ENCODE results near the gene PABPC1L.

PABPC1L gene

DNA sequence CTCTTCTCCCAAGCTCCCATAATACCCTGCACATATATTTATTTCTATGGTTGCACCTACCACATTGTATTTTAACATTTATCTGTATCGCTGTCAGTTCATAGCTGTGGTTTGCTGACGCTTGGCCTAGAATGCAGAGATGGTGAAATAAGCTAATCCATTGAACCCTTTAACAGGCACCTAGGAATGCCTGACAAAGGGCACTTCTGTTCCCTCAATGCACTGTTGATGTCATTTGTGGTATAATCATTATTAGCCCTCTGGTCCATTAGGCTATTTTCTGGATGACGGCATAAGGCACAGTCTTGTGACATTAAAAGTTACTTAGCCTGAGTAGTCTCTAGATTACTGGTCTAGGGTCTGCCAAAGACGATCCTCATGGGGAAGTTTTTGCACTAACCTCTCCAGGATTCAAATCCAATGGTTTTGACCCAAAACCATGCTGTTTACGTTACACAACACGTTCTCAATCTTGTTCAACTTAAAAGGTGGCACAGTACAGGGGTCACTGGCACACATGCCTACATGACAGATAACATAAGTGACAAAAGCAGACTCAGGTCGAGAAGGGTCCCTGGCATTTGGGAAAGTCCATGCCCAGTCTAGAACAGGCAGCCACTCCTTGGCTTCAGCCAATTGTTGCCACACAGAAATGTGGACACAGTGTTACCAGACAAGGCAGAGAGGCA is 26.5 kb upstream of the PABPC1L start:
- TF ChIP-seq, protein P1, sequence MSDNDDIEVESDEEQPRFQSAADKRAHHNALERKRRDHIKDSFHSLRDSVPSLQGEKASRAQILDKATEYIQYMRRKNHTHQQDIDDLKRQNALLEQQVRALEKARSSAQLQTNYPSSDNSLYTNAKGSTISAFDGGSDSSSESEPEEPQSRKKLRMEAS (IDR thresholded peaks at IDR 0.05; ENCODE audit: low read depth, low read length): no peak
- TF ChIP-seq MYC (IDR thresholded peaks at IDR 0.05; ENCODE audit: low read depth, low read length): no peak
- TF ChIP-seq, protein P2, sequence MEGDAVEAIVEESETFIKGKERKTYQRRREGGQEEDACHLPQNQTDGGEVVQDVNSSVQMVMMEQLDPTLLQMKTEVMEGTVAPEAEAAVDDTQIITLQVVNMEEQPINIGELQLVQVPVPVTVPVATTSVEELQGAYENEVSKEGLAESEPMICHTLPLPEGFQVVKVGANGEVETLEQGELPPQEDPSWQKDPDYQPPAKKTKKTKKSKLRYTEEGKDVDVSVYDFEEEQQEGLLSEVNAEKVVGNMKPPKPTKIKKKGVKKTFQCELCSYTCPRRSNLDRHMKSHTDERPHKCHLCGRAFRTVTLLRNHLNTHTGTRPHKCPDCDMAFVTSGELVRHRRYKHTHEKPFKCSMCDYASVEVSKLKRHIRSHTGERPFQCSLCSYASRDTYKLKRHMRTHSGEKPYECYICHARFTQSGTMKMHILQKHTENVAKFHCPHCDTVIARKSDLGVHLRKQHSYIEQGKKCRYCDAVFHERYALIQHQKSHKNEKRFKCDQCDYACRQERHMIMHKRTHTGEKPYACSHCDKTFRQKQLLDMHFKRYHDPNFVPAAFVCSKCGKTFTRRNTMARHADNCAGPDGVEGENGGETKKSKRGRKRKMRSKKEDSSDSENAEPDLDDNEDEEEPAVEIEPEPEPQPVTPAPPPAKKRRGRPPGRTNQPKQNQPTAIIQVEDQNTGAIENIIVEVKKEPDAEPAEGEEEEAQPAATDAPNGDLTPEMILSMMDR (IDR thresholded peaks at IDR 0.05; ENCODE audit: low read depth, low read length): no peak
- TF ChIP-seq POLR2A (IDR thresholded peaks at IDR 0.05; ENCODE audit: extremely low read depth, insufficient read length): no peak
- DNase-seq (ENCODE audit: low read depth): no peak
- H3K4me3 ChIP-seq (ENCODE audit: low read depth, low read length): no peak overlapping the region

DNA sequence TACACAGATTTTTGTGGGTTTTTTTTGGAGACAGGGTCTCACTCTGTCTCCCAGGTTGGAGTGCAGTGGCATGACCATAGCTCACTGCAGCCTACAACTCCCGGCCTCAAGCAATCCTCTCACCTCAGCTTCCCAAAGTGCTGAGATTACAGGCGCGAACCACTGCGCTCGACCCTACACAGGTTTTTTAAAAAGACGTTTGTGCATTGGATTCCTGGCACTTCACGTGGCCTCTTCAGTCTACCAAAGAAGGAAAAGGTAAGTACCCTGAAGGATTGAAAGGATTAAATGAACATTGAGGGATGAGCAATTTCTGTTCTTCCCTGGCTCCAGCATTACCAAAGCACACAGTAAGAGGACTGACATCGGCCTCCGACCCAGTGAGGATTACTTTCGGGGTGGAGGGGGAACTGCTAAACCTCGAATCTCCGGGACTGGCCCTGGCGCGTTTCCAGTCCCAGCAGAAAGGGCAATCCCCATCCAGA is 24.9 kb upstream of the PABPC1L start:
- TF ChIP-seq POLR2A (IDR thresholded peaks at IDR 0.05; ENCODE audit: extremely low read depth, insufficient read length) (no peak), MYC (IDR thresholded peaks at IDR 0.05; ENCODE audit: low read depth, low read length) (no peak)
- TF ChIP-seq, protein P1 (IDR thresholded peaks at IDR 0.05; ENCODE audit: low read depth, low read length): no peak
- TF ChIP-seq, protein P2 (IDR thresholded peaks at IDR 0.05; ENCODE audit: low read depth, low read length): no peak
- no peak for DNase-seq (ENCODE audit: low read depth)
- peak overlapping the region; percentile 67 for H3K4me3 ChIP-seq (ENCODE audit: low read depth, low read length)

DNA sequence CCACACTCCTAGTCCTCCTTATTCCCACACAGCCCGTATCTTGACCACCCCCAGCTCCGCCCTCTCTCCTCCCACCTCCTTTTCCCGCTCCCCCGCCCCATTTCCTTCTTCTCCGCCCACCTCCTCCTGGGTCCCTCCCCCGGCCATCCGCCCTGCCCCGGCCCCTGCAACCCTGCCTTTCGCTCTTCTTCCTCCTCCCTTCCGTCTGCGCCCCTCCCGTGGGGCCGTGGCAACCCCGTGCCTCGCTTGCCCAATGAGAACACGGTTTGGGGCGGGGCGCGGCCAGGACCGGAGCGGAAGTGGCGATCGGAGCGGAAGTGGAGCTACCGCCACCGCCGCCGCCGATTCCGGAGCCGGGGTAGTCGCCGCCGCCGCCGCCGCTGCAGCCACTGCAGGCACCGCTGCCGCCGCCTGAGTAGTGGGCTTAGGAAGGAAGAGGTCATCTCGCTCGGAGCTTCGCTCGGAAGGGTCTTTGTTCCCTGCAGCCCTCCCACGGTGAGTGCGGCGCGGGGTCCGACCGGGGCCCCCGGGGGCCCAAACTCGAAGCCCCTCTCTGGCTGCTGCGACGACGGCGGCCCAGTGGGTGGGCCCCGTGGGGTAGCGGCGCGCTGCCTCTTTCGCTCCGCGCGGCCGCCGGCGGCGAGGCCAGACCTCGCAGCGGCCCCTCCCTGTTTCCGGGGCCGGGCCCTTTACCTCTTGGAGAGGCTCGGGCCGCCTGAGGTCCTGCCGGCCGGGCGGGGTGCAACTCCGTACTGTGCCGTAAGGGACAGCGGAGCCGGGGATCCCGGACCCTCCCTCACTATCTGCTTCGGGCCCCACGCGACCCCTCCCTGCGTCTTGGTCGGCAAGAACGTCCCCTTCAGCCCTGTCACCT is 24.2 kb upstream of the PABPC1L start, which contains the start of gene YWHAB:
Gene YWHAB (plus strand): TSS at position 314 of the 874 bp plus-strand sequence. CDS start 15,829 bp downstream, outside the sequence.
- peak within 1 kb of the TSS; percentile 96 for H3K4me3 ChIP-seq (ENCODE audit: low read depth, low read length)
- peak; percentile 48 for TF ChIP-seq MYC (IDR thresholded peaks at IDR 0.05; ENCODE audit: low read depth, low read length)
- TF ChIP-seq POLR2A (IDR thresholded peaks at IDR 0.05; ENCODE audit: extremely low read depth, insufficient read length): peak; percentile 80
- TF ChIP-seq, protein P1 (IDR thresholded peaks at IDR 0.05; ENCODE audit: low read depth, low read length): peak; percentile 39; the same call in 1 of the 2 replicates
- TF ChIP-seq, protein P2 (IDR thresholded peaks at IDR 0.05; ENCODE audit: low read depth, low read length): no peak
- peak; percentile 99 for DNase-seq (ENCODE audit: low read depth)

DNA sequence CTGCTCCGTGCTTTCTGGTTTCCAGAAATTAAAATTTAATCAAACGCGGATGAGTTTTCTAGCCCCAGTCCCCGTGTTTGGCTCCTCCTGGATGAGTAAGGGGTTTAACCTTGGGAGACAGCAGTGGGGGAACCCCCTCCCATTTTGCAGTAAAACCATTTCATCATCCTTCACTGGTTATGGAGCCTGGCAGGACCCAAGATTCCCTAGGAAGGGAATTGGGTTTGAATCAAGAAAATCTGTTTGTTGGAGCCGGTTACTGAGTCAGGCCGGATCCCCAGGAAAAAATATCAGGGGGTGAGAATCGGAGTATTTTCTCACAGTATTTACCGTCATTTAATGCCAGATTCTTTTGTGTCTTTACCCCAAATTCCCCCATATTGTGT is 23.6 kb upstream of the PABPC1L start:
- TF ChIP-seq, protein P2 (IDR thresholded peaks at IDR 0.05; ENCODE audit: low read depth, low read length): no peak
- TF ChIP-seq, protein P1 (IDR thresholded peaks at IDR 0.05; ENCODE audit: low read depth, low read length): no peak
- TF ChIP-seq MYC (IDR thresholded peaks at IDR 0.05; ENCODE audit: low read depth, low read length): no peak
- no peak for TF ChIP-seq POLR2A (IDR thresholded peaks at IDR 0.05; ENCODE audit: extremely low read depth, insufficient read length)
- peak overlapping the region; percentile 96 for H3K4me3 ChIP-seq (ENCODE audit: low read depth, low read length)
- DNase-seq (ENCODE audit: low read depth): no peak

DNA sequence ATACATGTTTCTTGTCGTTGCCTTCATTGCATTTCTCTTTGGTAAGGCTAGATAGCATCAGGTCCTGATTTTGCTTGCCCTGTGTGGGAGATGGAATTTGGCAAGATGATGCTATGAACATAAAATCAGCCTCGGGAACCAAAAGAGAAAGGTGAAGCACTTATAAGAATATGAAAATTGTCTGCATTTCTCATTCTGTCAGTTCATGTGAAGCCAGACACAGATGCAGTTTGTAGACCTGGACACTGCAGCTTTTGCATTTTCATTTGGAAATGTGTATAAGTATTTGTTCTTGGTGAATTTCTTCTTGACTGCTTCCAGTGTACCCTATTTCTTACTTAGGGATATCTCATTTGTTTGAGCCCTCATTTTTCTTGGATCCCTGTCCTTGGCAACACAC is 23.0 kb upstream of the PABPC1L start:
- no peak for TF ChIP-seq MYC (IDR thresholded peaks at IDR 0.05; ENCODE audit: low read depth, low read length)
- TF ChIP-seq, protein P1 (IDR thresholded peaks at IDR 0.05; ENCODE audit: low read depth, low read length): no peak
- no peak for TF ChIP-seq POLR2A (IDR thresholded peaks at IDR 0.05; ENCODE audit: extremely low read depth, insufficient read length)
- TF ChIP-seq, protein P2 (IDR thresholded peaks at IDR 0.05; ENCODE audit: low read depth, low read length): no peak
- no peak for DNase-seq (ENCODE audit: low read depth)
- peak overlapping the region; percentile 96 for H3K4me3 ChIP-seq (ENCODE audit: low read depth, low read length)

Data from NB4 (cell line).